IMR-90 (cell line): ENCODE results near the gene AUTS2. TPM values are rescaled to one million over a fixed set of nuclear protein-coding genes. Genes with fewer than 3 reads are reported as not detected.

Source experiments
- ATAC-seq: fragments of 200-7000 bp; cut with Tn5 transposase; 2 replicates; pipeline ENCODE4 v1.9.1; 2020; ENCODE audit warnings: low read depth, mild to moderate bottlenecking, moderate library complexity
- BruUV-seq: library from RNA; stranded (reverse); fragments of 400-500 nt; replicated peaks from 2 replicates; lab custom pipeline; 2021; lab: Mats Ljungman, UMichigan
- CTCF ChIA-PET: fragments of 300-600 bp; formaldehyde crosslinking; extraction: SDS; loops from one replicate; lab custom pipeline; 2021; ENCODE audit warnings: antibody characterized with exemption; lab: Yijun Ruan, JAX
- POLR2A ChIA-PET: fragments of 300-600 bp; sonication (Branson Sonifier 250); formaldehyde crosslinking; loops from one replicate; lab custom pipeline; 2022; ENCODE audit warnings: antibody characterized with exemption; ENCODE audit not compliant: unreplicated experiment; lab: Charles Lee
- DNase-seq: peaks from one replicate; pipeline ENCODE4 v3.0.0; 2013
- H2AFZ ChIP-seq: replicated peaks from 2 replicates; pipeline ENCODE3; 2013; ENCODE audit warnings: low read length, mild to moderate bottlenecking; ENCODE audit not compliant: poor library complexity
- H2AK5ac ChIP-seq: 2 replicates; pipeline ENCODE4 v1.6.1; 2013; ENCODE audit warnings: low read depth, low read length, inconsistent platforms
- H2AK9ac ChIP-seq: replicated peaks from 2 replicates; pipeline ENCODE3; 2013; ENCODE audit warnings: mild to moderate bottlenecking, low read depth, low read length, moderate library complexity; ENCODE audit not compliant: poor library complexity
- H2BK120ac ChIP-seq: 2 replicates; pipeline ENCODE4 v1.6.1; 2013; ENCODE audit warnings: low read depth, low read length, inconsistent platforms
- H2BK15ac ChIP-seq: 3 replicates; pipeline ENCODE4 v1.6.1; 2013; ENCODE audit warnings: low read depth, low read length, inconsistent platforms
- H2BK20ac ChIP-seq: 2 replicates; pipeline ENCODE4 v1.6.1; 2013; ENCODE audit warnings: low read depth, mild to moderate bottlenecking, inconsistent platforms, low read length, moderate library complexity
- H2BK5ac ChIP-seq: 2 replicates; pipeline ENCODE4 v1.6.1; 2013; ENCODE audit warnings: mild to moderate bottlenecking, low read depth, low read length, inconsistent platforms; ENCODE audit not compliant: poor library complexity, severe bottlenecking
- H3K14ac ChIP-seq: replicated peaks from 2 replicates; pipeline ENCODE4 v1.6.1; 2013; ENCODE audit warnings: low read depth, low read length, inconsistent platforms
- H3K18ac ChIP-seq: 2 replicates; pipeline ENCODE4 v1.6.1; 2013; ENCODE audit warnings: low read depth, low read length, control low read depth
- H3K23ac ChIP-seq: 2 replicates; pipeline ENCODE4 v1.6.1; 2013; ENCODE audit warnings: low read depth, low read length, inconsistent platforms
- H3K27ac ChIP-seq: 2 replicates; pipeline ENCODE4 v1.5.1; 2013; ENCODE audit warnings: mild to moderate bottlenecking, control low read depth, low read length; ENCODE audit not compliant: insufficient read depth
- H3K27me3 ChIP-seq: 2 replicates; pipeline ENCODE4 v1.6.1; 2013; ENCODE audit warnings: low read length; ENCODE audit not compliant: control insufficient read depth, insufficient read depth
- H3K36me3 ChIP-seq: 2 replicates; pipeline ENCODE4 v1.6.1; 2013; ENCODE audit warnings: low read length, mixed read lengths; ENCODE audit not compliant: control insufficient read depth, insufficient read depth
- H3K4ac ChIP-seq: 2 replicates; pipeline ENCODE4 v1.6.1; 2013; ENCODE audit warnings: low read depth, low read length, inconsistent platforms
- H3K4me1 ChIP-seq: 2 replicates; pipeline ENCODE4 v1.6.1; 2013; ENCODE audit warnings: low read length, mixed read lengths; ENCODE audit not compliant: control insufficient read depth, insufficient read depth
- H3K4me2 ChIP-seq: 2 replicates; pipeline ENCODE4 v1.6.1; 2013; ENCODE audit warnings: low read depth, mild to moderate bottlenecking, control low read depth, low read length, moderate library complexity
- H3K4me3 ChIP-seq: 2 replicates; pipeline ENCODE4 v1.5.1; 2013; ENCODE audit warnings: low read depth, mild to moderate bottlenecking, control low read depth, low read length, moderate library complexity; ENCODE audit not compliant: insufficient read depth
- H3K56ac ChIP-seq: 2 replicates; pipeline ENCODE4 v1.6.1; 2013; ENCODE audit warnings: low read length, inconsistent platforms; ENCODE audit not compliant: insufficient read depth; ENCODE audit errors: extremely low read depth
- H3K79me1 ChIP-seq, 2 experiments: 2 replicates each; pipeline ENCODE4 v1.6.1; 2013; ENCODE audit warnings: low read length in 2 of 2, inconsistent platforms in 1 of 2, low read depth in 1 of 2
- H3K9ac ChIP-seq: 2 replicates; pipeline ENCODE4 v1.6.1; 2013; ENCODE audit warnings: low read depth, low read length, control low read depth
- H3K9me1 ChIP-seq: 2 replicates; pipeline ENCODE4 v1.6.1; 2013; ENCODE audit warnings: low read length, inconsistent platforms; ENCODE audit not compliant: insufficient read depth
- H3K9me3 ChIP-seq: 2 replicates; pipeline ENCODE4 v1.6.1; 2013; ENCODE audit warnings: low read length; ENCODE audit not compliant: control insufficient read depth, insufficient read depth
- H4K20me1 ChIP-seq: 2 replicates; pipeline ENCODE4 v1.6.1; 2013; ENCODE audit warnings: low read length, inconsistent platforms; ENCODE audit not compliant: insufficient read depth
- H4K5ac ChIP-seq: 2 replicates; pipeline ENCODE4 v1.6.1; 2013; ENCODE audit warnings: mild to moderate bottlenecking, low read depth, low read length, control low read depth
- H4K8ac ChIP-seq, 2 experiments: 2 replicates each; pipeline ENCODE4 v1.6.1; 2013; ENCODE audit warnings: low read depth in 2 of 2, low read length in 2 of 2, control low read depth in 1 of 2, inconsistent platforms in 1 of 2
- H4K91ac ChIP-seq: 2 replicates; pipeline ENCODE4 v1.6.1; 2013; ENCODE audit warnings: low read depth, low read length, inconsistent platforms; ENCODE audit not compliant: insufficient read depth
- WGBS, 2 experiments: methylation state at CpG; one replicate each; pipeline versions ENCODE4 v1.1.5 to v1.1.7; 2013; ENCODE audit warnings: missing lambda C conversion rate in 2 of 2; ENCODE audit not compliant: insufficient read length in 1 of 2; ENCODE audit errors: extremely low coverage in 2 of 2; 5-methylcytosine and 5-hydroxymethylcytosine counted together
- dilution Hi-C: fragments of 300-500 bp; cut with HindIII; formaldehyde crosslinking; loops from one replicate; pipeline ENCODE4 v1.14.3; 2018; ENCODE audit warnings: low sequenced_read_pairs; ENCODE audit not compliant: unreplicated experiment
- in situ Hi-C: fragments of 300-500 bp; cut with MboI; formaldehyde crosslinking; loops from 3 replicates; pipeline ENCODE4 v1.14.3; 2019; ENCODE audit warnings: low sequenced_read_pairs, inconsistent platforms, mixed read lengths
- intact Hi-C: fragments of 100-400 bp; cut with micrococcal nuclease; formaldehyde crosslinking; loops from 2 replicates; pipeline ENCODE4 v1.10.0; 2022
- polyA plus RNA-seq, 3 experiments: library from polyadenylated mRNA; depleted of rRNA; stranded (reverse); fragments of >200 nt; gene quantifications; 2 replicates each; pipeline ENCODE4 v1.2.3, GENCODE V29; 2012; ENCODE audit warnings: low replicate concordance in 1 of 3
- total RNA-seq: library from RNA; depleted of rRNA; stranded (reverse); fragments of >200 nt; gene quantifications from 2 replicates; pipeline ENCODE4 v1.2.3, GENCODE V29; 2012
- TF ChIP-seq, protein P1 (sequence below): fragments of 150-350 bp; IDR thresholded peaks from 2 replicates; pipeline ENCODE4 v1.6.1; 2016; ENCODE audit warnings: low read depth, mild to moderate bottlenecking, low read length, moderate library complexity, borderline replicate concordance

AUTS2 gene
- total and polyA plus RNA-seq, 2 of the 4 experiments (the other 2 are of a cell fraction) = 0.90 to 3.0 TPM

DNA sequence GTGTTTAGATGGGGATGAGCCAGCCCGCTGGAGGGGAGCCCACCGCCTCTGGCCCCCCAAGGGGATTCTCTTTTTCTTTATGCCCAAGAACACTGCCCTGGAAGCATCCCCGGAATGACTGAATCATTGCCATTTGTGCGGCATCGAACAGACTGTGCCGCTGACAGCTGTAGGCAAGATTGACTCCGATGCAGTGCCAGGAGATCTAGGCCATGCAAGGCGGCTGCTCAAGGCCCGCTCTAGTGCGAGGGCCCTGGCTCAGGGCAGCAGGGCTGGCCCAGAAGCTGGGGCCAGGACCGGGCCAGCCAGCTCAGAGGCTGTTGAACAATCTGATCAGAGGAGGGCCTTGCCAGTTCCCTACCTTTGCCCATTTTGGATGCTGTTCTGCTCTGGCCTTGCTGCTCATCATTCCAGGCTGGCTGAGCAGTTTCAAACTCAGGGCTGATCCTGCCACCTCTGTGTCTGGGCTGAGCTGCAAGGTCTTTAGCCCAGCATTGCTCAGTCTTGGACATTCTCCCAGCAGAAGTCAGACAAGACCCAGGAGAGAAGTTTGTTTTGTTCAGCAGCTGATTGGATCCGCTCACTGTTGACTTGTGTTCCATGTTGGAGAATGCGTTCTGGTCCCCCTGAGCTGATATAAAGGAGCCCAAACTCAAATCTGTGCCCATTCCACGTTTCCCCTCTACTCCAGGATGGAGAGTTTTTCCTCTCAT is 1048.4 kb downstream of the AUTS2 start:
- no peak overlapping the region for H3K9ac ChIP-seq
- H3K4me3 ChIP-seq = no peak overlapping the region
- no peak overlapping the region for H3K4ac ChIP-seq
- H4K91ac ChIP-seq = no peak overlapping the region
- no peak overlapping the region for H3K14ac ChIP-seq
- H4K5ac ChIP-seq = no peak overlapping the region
- no peaks in the 10 kb centered on the region for H3K9me1 ChIP-seq
- H3K4me1 ChIP-seq = no peaks in the 10 kb centered on the region; the same call in 1 of the 2 replicates
- CTCF ChIA-PET = no interaction called here
- ATAC-seq (no peak), DNase-seq (no peak)
- no peak overlapping the region for H2BK15ac ChIP-seq
- in situ Hi-C loops = no loop called here
- H2BK5ac ChIP-seq = no peak overlapping the region
- H3K27ac ChIP-seq = no peak overlapping the region
- POLR2A ChIA-PET = no interaction called here
- H3K79me1 ChIP-seq = no peaks in the 10 kb centered on the region
- H3K4me2 ChIP-seq = no peak overlapping the region
- H2AK9ac ChIP-seq = no peak overlapping the region
- H3K36me3 ChIP-seq = no peaks in the 10 kb centered on the region
- no peaks in the 10 kb centered on the region for H3K27me3 ChIP-seq
- H2AFZ ChIP-seq = no peak overlapping the region
- no peak overlapping the region for H3K18ac ChIP-seq
- H4K20me1 ChIP-seq = no peaks in the 10 kb centered on the region
- BruUV-seq = no TSS peak
- 94% methylated on average over 6 of the region's 14 CpGs; no CpG with 5 or more reads in 1 of the 2 experiments for WGBS, 2 experiments
- no peak overlapping the region for H2BK20ac ChIP-seq
- intact Hi-C loops = no loop called here
- H3K9me3 ChIP-seq = no peaks in the 10 kb centered on the region
- no peak overlapping the region for H2AK5ac ChIP-seq
- TF ChIP-seq, protein P1, sequence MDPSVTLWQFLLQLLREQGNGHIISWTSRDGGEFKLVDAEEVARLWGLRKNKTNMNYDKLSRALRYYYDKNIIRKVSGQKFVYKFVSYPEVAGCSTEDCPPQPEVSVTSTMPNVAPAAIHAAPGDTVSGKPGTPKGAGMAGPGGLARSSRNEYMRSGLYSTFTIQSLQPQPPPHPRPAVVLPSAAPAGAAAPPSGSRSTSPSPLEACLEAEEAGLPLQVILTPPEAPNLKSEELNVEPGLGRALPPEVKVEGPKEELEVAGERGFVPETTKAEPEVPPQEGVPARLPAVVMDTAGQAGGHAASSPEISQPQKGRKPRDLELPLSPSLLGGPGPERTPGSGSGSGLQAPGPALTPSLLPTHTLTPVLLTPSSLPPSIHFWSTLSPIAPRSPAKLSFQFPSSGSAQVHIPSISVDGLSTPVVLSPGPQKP = no peak
- H2BK120ac ChIP-seq = no peak overlapping the region
- no peak overlapping the region for H3K23ac ChIP-seq
- no peak overlapping the region for H3K56ac ChIP-seq
- dilution Hi-C loops = no loop called here
- H4K8ac ChIP-seq = no peak overlapping the region
